GM23338 (cell line): ENCODE data around the gene TFAM. TPM values are rescaled to one million over a fixed set of nuclear protein-coding genes. Genes with fewer than 3 reads are reported as not detected.

Experiments
- ATAC-seq: fragments of 200-7000 bp; cut with Tn5 transposase; 3 replicates; pipeline ENCODE4 v1.9.1; 2020
- DNase-seq: peaks from one replicate; pipeline ENCODE4 v3.0.0-alpha.2; 2015; ENCODE audit warnings: low spot score
- H2AFZ ChIP-seq: fragments of 200-600 bp; sonication (generic); 2 replicates; pipeline ENCODE4 v1.8.0; 2016; ENCODE audit warnings: antibody characterized with exemption, mild to moderate bottlenecking, moderate library complexity
- H3F3A ChIP-seq: fragments of 200-600 bp; sonication (generic); replicated peaks from 2 replicates; pipeline ENCODE4 v1.8.0; 2017; ENCODE audit warnings: antibody characterized with exemption, mixed run types, low read depth
- H3K27ac ChIP-seq: fragments of 200-600 bp; sonication (generic); 2 replicates; pipeline ENCODE4 v1.6.1; 2016; ENCODE audit warnings: low read depth
- H3K27me3 ChIP-seq: fragments of 200-600 bp; sonication (generic); 2 replicates; pipeline ENCODE4 v1.8.0; 2016; ENCODE audit warnings: mild to moderate bottlenecking, mixed run types, moderate library complexity; ENCODE audit not compliant: insufficient read depth
- H3K36me3 ChIP-seq: fragments of 200-600 bp; sonication (generic); 2 replicates; pipeline ENCODE4 v1.8.0; 2016; ENCODE audit warnings: mild to moderate bottlenecking; ENCODE audit not compliant: insufficient read depth
- H3K4me1 ChIP-seq: fragments of 200-600 bp; sonication (generic); 2 replicates; pipeline ENCODE4 v1.8.0; 2016; ENCODE audit warnings: mild to moderate bottlenecking, moderate library complexity; ENCODE audit not compliant: insufficient read depth
- H3K4me2 ChIP-seq: fragments of 200-600 bp; sonication (generic); 2 replicates; pipeline ENCODE4 v1.7.1; 2017; ENCODE audit warnings: mixed run types
- H3K4me3 ChIP-seq: fragments of 200-600 bp; sonication (generic); 2 replicates; pipeline ENCODE4 v1.6.1; 2016; ENCODE audit warnings: mixed run types
- H3K79me2 ChIP-seq: fragments of 200-600 bp; sonication (generic); replicated peaks from 2 replicates; pipeline ENCODE4 v1.8.0; 2017; ENCODE audit warnings: mild to moderate bottlenecking; ENCODE audit not compliant: insufficient read depth
- H3K9me2 ChIP-seq: fragments of 200-600 bp; sonication (generic); 2 replicates; pipeline ENCODE4 v1.8.0; 2017; ENCODE audit not compliant: insufficient read depth
- H4K20me1 ChIP-seq: fragments of 200-600 bp; sonication (generic); replicated peaks from 2 replicates; pipeline ENCODE4 v1.8.0; 2017; ENCODE audit warnings: mild to moderate bottlenecking; ENCODE audit not compliant: insufficient read depth
- H3K27ac Mint-ChIP-seq: 2 replicates; pipeline ENCODE4 v1.8.0; 2020; ENCODE audit warnings: inconsistent platforms, mild to moderate bottlenecking, moderate library complexity, mixed read lengths
- H3K27me3 Mint-ChIP-seq: 3 replicates; pipeline ENCODE4 v1.8.0; 2022; ENCODE audit warnings: low read depth, mild to moderate bottlenecking, moderate library complexity, mixed read lengths, inconsistent platforms; ENCODE audit not compliant: insufficient read depth, poor library complexity
- H3K36me3 Mint-ChIP-seq: 3 replicates; pipeline ENCODE4 v1.8.0; 2021; ENCODE audit warnings: low read depth, mild to moderate bottlenecking, inconsistent platforms, moderate library complexity, mixed read lengths
- H3K4me1 Mint-ChIP-seq: 3 replicates; pipeline ENCODE4 v1.8.0; 2020; ENCODE audit warnings: mild to moderate bottlenecking, inconsistent platforms, mixed read lengths
- H3K4me3 Mint-ChIP-seq: 3 replicates; pipeline ENCODE4 v1.8.0; 2021; ENCODE audit warnings: moderate library complexity, mild to moderate bottlenecking, inconsistent platforms, mixed read lengths
- H3K9me3 Mint-ChIP-seq: 3 replicates; pipeline ENCODE4 v1.8.0; 2020; ENCODE audit warnings: moderate library complexity, mild to moderate bottlenecking, inconsistent platforms, mixed read lengths
- CREB1 ChIP-seq: fragments of 250-450 bp; sonication (Bioruptor Pico); IDR thresholded peaks from 2 replicates; pipeline ENCODE4 v1.5.0; 2020; ENCODE audit warnings: low read depth, mild to moderate bottlenecking, moderate library complexity
- ETS1 ChIP-seq: IDR thresholded peaks from 2 replicates; pipeline ENCODE4 v1.6.1; 2016; ENCODE audit warnings: antibody characterized with exemption
- EZH2 ChIP-seq: fragments of 200-600 bp; sonication (generic); IDR thresholded peaks from one replicate; pipeline ENCODE4 v1.8.0; 2017; ENCODE audit warnings: antibody characterized with exemption, mild to moderate bottlenecking, low read depth; ENCODE audit not compliant: unreplicated experiment
- EZH2phosphoT487 ChIP-seq: fragments of 200-600 bp; sonication (generic); IDR thresholded peaks from one replicate; pipeline ENCODE4 v1.8.1; 2018; ENCODE audit warnings: antibody characterized with exemption; ENCODE audit not compliant: unreplicated experiment
- JUNB ChIP-seq: IDR thresholded peaks from one replicate; pipeline ENCODE4 v1.6.1; 2016; ENCODE audit warnings: antibody characterized with exemption; ENCODE audit not compliant: unreplicated experiment
- NANOG ChIP-seq: IDR thresholded peaks from 2 replicates; pipeline ENCODE4 v1.6.1; 2016; ENCODE audit warnings: antibody characterized with exemption, borderline replicate concordance
- POLR2AphosphoS5 ChIP-seq: IDR thresholded peaks from 2 replicates; pipeline ENCODE4 v1.6.1; 2016; ENCODE audit warnings: antibody characterized with exemption, low read depth
- REST ChIP-seq: IDR thresholded peaks from one replicate; pipeline ENCODE4 v1.6.1; 2018; ENCODE audit warnings: antibody characterized with exemption; ENCODE audit not compliant: unreplicated experiment
- STAT1 ChIP-seq: IDR thresholded peaks from one replicate; pipeline ENCODE4 v1.6.1; 2016; ENCODE audit warnings: antibody characterized with exemption; ENCODE audit not compliant: unreplicated experiment
- ZNF114 ChIP-seq: fragments of 250-450 bp; sonication (Bioruptor Pico); IDR thresholded peaks from 2 replicates; pipeline ENCODE4 v1.5.0; 2020; ENCODE audit warnings: mild to moderate bottlenecking, moderate library complexity
- ZNF331 ChIP-seq: fragments of 250-450 bp; sonication (Bioruptor Pico); IDR thresholded peaks from 2 replicates; pipeline ENCODE4 v1.5.0; 2020; ENCODE audit warnings: low read depth, mild to moderate bottlenecking, moderate library complexity
- ZNF462 ChIP-seq: fragments of 250-450 bp; sonication (Bioruptor Pico); IDR thresholded peaks from 2 replicates; pipeline ENCODE4 v1.5.0; 2020; ENCODE audit warnings: mild to moderate bottlenecking, moderate library complexity
- polyA plus RNA-seq: library from polyadenylated mRNA; unstranded; fragments of >200 nt; fragmentation: Nextera tagmentation; extraction: Ambion mirVana; gene quantifications from 2 replicates; pipeline ENCODE4 v1.2.1, GENCODE V29; 2016
- total RNA-seq: library from RNA; depleted of rRNA; stranded (reverse); fragments of >200 nt; shearing (Covaris generic); gene quantifications from 2 replicates; pipeline ENCODE4 v1.2.3, GENCODE V29; 2014
- TF ChIP-seq, protein P1 (sequence below), 2 experiments: fragments of 200-600 bp in 1 of 2; sonication (generic) in 1 of 2; conservative IDR thresholded peaks; 2 replicates each; pipeline versions ENCODE4 v1.5.1 to v1.6.1; 2016 to 2017; ENCODE audit warnings: antibody characterized with exemption in 2 of 2, low read depth in 2 of 2, mild to moderate bottlenecking in 2 of 2, moderate library complexity in 1 of 2

The TFAM gene
- total and polyA plus RNA-seq, 2 experiments from 2014 or later, result 54.2 to 156 TPM

GRCh38 chr10:58396057-58396456 lies 10.8 kb downstream of the TFAM start:
- Histone ChIP-seq H3K79me2 (peaks cover 12% of the 10 kb centered on the region), H3K36me3 (peaks cover 33% of the 10 kb centered on the region), H3K4me2 (no peak overlapping the region), H2AFZ (no peak overlapping the region), H3K9me2 (no peaks in the 10 kb centered on the region), H3K4me1 (no peaks in the 10 kb centered on the region), H3K27me3 (no peaks in the 10 kb centered on the region), H3K27ac (no peak overlapping the region), H3F3A (no peaks in the 10 kb centered on the region), H3K4me3 (no peak overlapping the region), H4K20me1 (peaks cover 6% of the 10 kb centered on the region)
- peaks cover 61% of the 10 kb centered on the region for H3K36me3 Mint-ChIP-seq
- no peak for DNase-seq
- no peak overlapping the region for H3K27ac Mint-ChIP-seq
- H3K4me3 Mint-ChIP-seq, result no peak overlapping the region
- H3K27me3 Mint-ChIP-seq, result peaks cover 4% of the 10 kb centered on the region
- H3K4me1 Mint-ChIP-seq, result no peaks in the 10 kb centered on the region
- no peak for TF ChIP-seq CREB1
- TF ChIP-seq EZH2, result no peak
- no peak for TF ChIP-seq ZNF331 (CRISPR knock-in tag)
- no peak for TF ChIP-seq ETS1
- TF ChIP-seq STAT1, result no peak
- no peak for TF ChIP-seq ZNF114 (CRISPR knock-in tag)
- TF ChIP-seq POLR2AphosphoS5, result no peak
- TF ChIP-seq NANOG, result no peak
- no peak for TF ChIP-seq ZNF462 (CRISPR knock-in tag)
- TF ChIP-seq REST, result no peak
- no peak for TF ChIP-seq JUNB
- no peak for TF ChIP-seq EZH2phosphoT487
- TF ChIP-seq, protein P1, sequence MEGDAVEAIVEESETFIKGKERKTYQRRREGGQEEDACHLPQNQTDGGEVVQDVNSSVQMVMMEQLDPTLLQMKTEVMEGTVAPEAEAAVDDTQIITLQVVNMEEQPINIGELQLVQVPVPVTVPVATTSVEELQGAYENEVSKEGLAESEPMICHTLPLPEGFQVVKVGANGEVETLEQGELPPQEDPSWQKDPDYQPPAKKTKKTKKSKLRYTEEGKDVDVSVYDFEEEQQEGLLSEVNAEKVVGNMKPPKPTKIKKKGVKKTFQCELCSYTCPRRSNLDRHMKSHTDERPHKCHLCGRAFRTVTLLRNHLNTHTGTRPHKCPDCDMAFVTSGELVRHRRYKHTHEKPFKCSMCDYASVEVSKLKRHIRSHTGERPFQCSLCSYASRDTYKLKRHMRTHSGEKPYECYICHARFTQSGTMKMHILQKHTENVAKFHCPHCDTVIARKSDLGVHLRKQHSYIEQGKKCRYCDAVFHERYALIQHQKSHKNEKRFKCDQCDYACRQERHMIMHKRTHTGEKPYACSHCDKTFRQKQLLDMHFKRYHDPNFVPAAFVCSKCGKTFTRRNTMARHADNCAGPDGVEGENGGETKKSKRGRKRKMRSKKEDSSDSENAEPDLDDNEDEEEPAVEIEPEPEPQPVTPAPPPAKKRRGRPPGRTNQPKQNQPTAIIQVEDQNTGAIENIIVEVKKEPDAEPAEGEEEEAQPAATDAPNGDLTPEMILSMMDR (conservative IDR thresholded peaks at IDR 0.05; ENCODE audit: low read depth in 2 of 2), result no peak
- no peaks in the 10 kb centered on the region for H3K9me3 Mint-ChIP-seq
- no peak for ATAC-seq
